BLaER1 treated with 17β-estradiol and CSF1 and Interleukin-3, amounts not matched to agents 10 nM and 100 nM (cell line): ENCODE data around the gene HDAC7.
A peak's percentile ranks its signal among the peaks of the same experiment; 100 is the strongest.

Experiments
- H3K27ac ChIP-seq, 11 experiments: shearing (Covaris generic); formaldehyde crosslinking; 2 replicates each; pipeline ENCODE4 v1.8.1; 2022
- H3K27me3 ChIP-seq, 11 experiments: shearing (Covaris generic); formaldehyde crosslinking; 2 replicates each; pipeline ENCODE4 v1.8.1; 2022
- H3K36me3 ChIP-seq, 11 experiments: shearing (Covaris generic); formaldehyde crosslinking; 2 replicates each; pipeline ENCODE4 v1.8.1; 2022
- H3K4me1 ChIP-seq, 10 experiments: shearing (Covaris generic); formaldehyde crosslinking; 2 replicates each; pipeline ENCODE4 v1.8.1; 2022
- H3K4me2 ChIP-seq, 11 experiments: shearing (Covaris generic); formaldehyde crosslinking; 2 replicates each; pipeline ENCODE4 v1.8.1; 2022
- H3K4me3 ChIP-seq, 10 experiments: shearing (Covaris generic); formaldehyde crosslinking; 2 replicates each; pipeline ENCODE4 v1.8.1; 2022
- H3K9ac ChIP-seq, 11 experiments: shearing (Covaris generic); formaldehyde crosslinking; 2 replicates each; pipeline ENCODE4 v1.8.1; 2022
- H3K9me3 ChIP-seq, 11 experiments: shearing (Covaris generic); formaldehyde crosslinking; replicated peaks in 1 of 11; 2 replicates each; pipeline ENCODE4 v1.8.1; 2022
- H4K20me1 ChIP-seq, 11 experiments: shearing (Covaris generic); formaldehyde crosslinking; 2 replicates each; pipeline ENCODE4 v1.8.1; 2022
- Cebpa-rat ChIP-seq, 11 experiments: shearing (Covaris generic); IDR thresholded peaks; 2 replicates each; pipeline ENCODE4 v1.8.1; 2022

HDAC7 gene

GRCh38 chr12:47808574-47809365 lies 10.9 kb downstream of the HDAC7 start:
- Histone ChIP-seq H3K4me1 (peaks cover 97 to 98% (median 98%) of the 10 kb centered on the region in 10 experiments), H3K27ac (peak overlapping the region; percentile 59 to 98 (median 96)), H3K4me2 (peak overlapping the region; percentile 90 to 100 (median 99)), H3K27me3 (no peaks in the 10 kb centered on the region), H4K20me1 (peaks cover 0 to 92% (median 81%) of the 10 kb centered on the region in 11 experiments; a peak in 19 of 22 replicates), H3K4me3 (peak overlapping the region in 9 of 10 experiments; percentile 3 to 57 (median 46); a peak in 16 of 20 replicates), H3K9me3 (no peaks in the 10 kb centered on the region), H3K36me3 (peaks cover 0 to 33% (median 26%) of the 10 kb centered on the region in 11 experiments; a peak in 15 of 22 replicates), H3K9ac (peak overlapping the region; percentile 75 to 91 (median 80))
- no peak for TF ChIP-seq Cebpa-rat (IDR thresholded peaks at IDR 0.05)

- Histone ChIP-seq H3K27me3 (no peaks in the 10 kb centered on the region), H3K4me1 (peaks cover 97 to 98% (median 98%) of the 10 kb centered on the region in 10 experiments), H3K36me3 (peaks cover 0 to 40% (median 29%) of the 10 kb centered on the region in 11 experiments; a peak in 15 of 22 replicates), H3K27ac (peak overlapping the region; percentile 59 to 98 (median 96); a peak in 21 of 22 replicates), H3K4me3 (peak overlapping the region in 9 of 10 experiments; percentile 3 to 57 (median 46); a peak in 15 of 20 replicates), H3K9ac (peak overlapping the region; percentile 75 to 91 (median 80)), H4K20me1 (peaks cover 0 to 93% (median 88%) of the 10 kb centered on the region in 11 experiments; a peak in 19 of 22 replicates), H3K9me3 (no peaks in the 10 kb centered on the region), H3K4me2 (peak overlapping the region; percentile 90 to 100 (median 99))
- no peak for TF ChIP-seq Cebpa-rat (IDR thresholded peaks at IDR 0.05)
These were observed 11.7 kb downstream of the HDAC7 start for GRCh38 chr12:47808050-47808449.

- peaks cover 100% of the 10 kb centered on the region in 10 experiments for H3K4me1 ChIP-seq
- H3K27ac ChIP-seq, result peak overlapping the region in 10 of 11 experiments; percentile 84 to 98 (median 96); a peak in 21 of 22 replicates
- peak overlapping the region in 5 of 10 experiments; percentile 33 to 57 (median 48); a peak in 6 of 20 replicates for H3K4me3 ChIP-seq
- H4K20me1 ChIP-seq, result peaks cover 0 to 98% (median 93%) of the 10 kb centered on the region in 11 experiments; a peak in 19 of 22 replicates
- no peaks in the 10 kb centered on the region for H3K9me3 ChIP-seq
- no peaks in the 10 kb centered on the region for H3K27me3 ChIP-seq
- peaks cover 0 to 45% (median 29%) of the 10 kb centered on the region in 11 experiments; a peak in 15 of 22 replicates for H3K36me3 ChIP-seq
- TF ChIP-seq Cebpa-rat (IDR thresholded peaks at IDR 0.05), result no peak
- peak overlapping the region; percentile 90 to 100 (median 99) for H3K4me2 ChIP-seq
- peak overlapping the region in 10 of 11 experiments; percentile 75 to 91 (median 80); a peak in 20 of 22 replicates for H3K9ac ChIP-seq
These were observed 12.4 kb downstream of the HDAC7 start for GRCh38 chr12:47807338-47807737.

- no peak for TF ChIP-seq Cebpa-rat (IDR thresholded peaks at IDR 0.05)
- Histone ChIP-seq H3K9ac (peak overlapping the region in 9 of 11 experiments; percentile 7 to 79 (median 40); a peak in 14 of 22 replicates), H3K4me1 (peaks cover 100% of the 10 kb centered on the region in 10 experiments), H3K4me3 (no peak overlapping the region), H3K27me3 (no peaks in the 10 kb centered on the region), H3K4me2 (peak overlapping the region; percentile 90 to 100 (median 99)), H3K36me3 (peaks cover 0 to 56% (median 36%) of the 10 kb centered on the region in 11 experiments; a peak in 16 of 22 replicates), H3K27ac (peak overlapping the region in 10 of 11 experiments; percentile 8 to 98 (median 40); a peak in 15 of 22 replicates), H3K9me3 (no peaks in the 10 kb centered on the region), H4K20me1 (peaks cover 0 to 99% (median 96%) of the 10 kb centered on the region in 11 experiments; a peak in 19 of 22 replicates)
These were observed 14.3 kb downstream of the HDAC7 start for GRCh38 chr12:47805417-47805816.

GRCh38 chr12:47804171-47804570 lies 15.5 kb downstream of the HDAC7 start:
- Histone ChIP-seq H3K9me3 (no peaks in the 10 kb centered on the region), H3K4me1 (peaks cover 100% of the 10 kb centered on the region in 10 experiments), H4K20me1 (peaks cover 4 to 100% (median 99%) of the 10 kb centered on the region in 11 experiments; a peak in 20 of 22 replicates), H3K27ac (peak overlapping the region in 5 of 11 experiments; percentile 8 to 80 (median 78); a peak in 8 of 22 replicates), H3K4me3 (0 out of 20 replicates have a peak overlapping the region, but pooled peaks of 1 of the 10 experiments have one; percentile 3), H3K9ac (peak overlapping the region in 7 of 11 experiments; percentile 12 to 79 (median 64); a peak in 9 of 22 replicates), H3K4me2 (peak overlapping the region; percentile 90 to 100 (median 99)), H3K36me3 (peaks cover 3 to 66% (median 44%) of the 10 kb centered on the region in 11 experiments; a peak in 19 of 22 replicates), H3K27me3 (no peaks in the 10 kb centered on the region)
- TF ChIP-seq Cebpa-rat (IDR thresholded peaks at IDR 0.05), result no peak

GRCh38 chr12:47803191-47803875 lies 16.4 kb downstream of the HDAC7 start:
- no peaks in the 10 kb centered on the region for H3K9me3 ChIP-seq
- H3K4me2 ChIP-seq, result peak overlapping the region; percentile 90 to 100 (median 99)
- no peaks in the 10 kb centered on the region for H3K27me3 ChIP-seq
- peak overlapping the region; percentile 62 to 80 (median 74) for H3K27ac ChIP-seq
- H4K20me1 ChIP-seq, result peaks cover 12 to 100% (median 100%) of the 10 kb centered on the region in 11 experiments; a peak in 20 of 22 replicates
- peak overlapping the region; percentile 56 to 76 (median 72); a peak in 21 of 22 replicates for H3K9ac ChIP-seq
- TF ChIP-seq Cebpa-rat (IDR thresholded peaks at IDR 0.05), result no peak
- peak overlapping the region; percentile 10 to 56 (median 29); a peak in 12 of 20 replicates for H3K4me3 ChIP-seq
- peaks cover 12 to 74% (median 53%) of the 10 kb centered on the region in 11 experiments for H3K36me3 ChIP-seq
- peaks cover 93 to 100% (median 97%) of the 10 kb centered on the region in 10 experiments for H3K4me1 ChIP-seq

- H3K27ac ChIP-seq, result peak overlapping the region; percentile 62 to 80 (median 74)
- H3K4me1 ChIP-seq, result peaks cover 83 to 90% (median 87%) of the 10 kb centered on the region in 10 experiments
- peaks cover 12 to 100% (median 100%) of the 10 kb centered on the region in 11 experiments; a peak in 20 of 22 replicates for H4K20me1 ChIP-seq
- H3K4me2 ChIP-seq, result peak overlapping the region; percentile 90 to 100 (median 99)
- H3K36me3 ChIP-seq, result peaks cover 22 to 84% (median 63%) of the 10 kb centered on the region in 11 experiments
- no peaks in the 10 kb centered on the region for H3K27me3 ChIP-seq
- no peaks in the 10 kb centered on the region for H3K9me3 ChIP-seq
- H3K4me3 ChIP-seq, result peak overlapping the region in 7 of 10 experiments; percentile 18 to 56 (median 38); a peak in 8 of 20 replicates
- H3K9ac ChIP-seq, result peak overlapping the region; percentile 56 to 76 (median 72); a peak in 21 of 22 replicates
- TF ChIP-seq Cebpa-rat (IDR thresholded peaks at IDR 0.05), result no peak
These were observed 17.4 kb downstream of the HDAC7 start for GRCh38 chr12:47802312-47802711.

GRCh38 chr12:47801904-47802246 lies 17.8 kb downstream of the HDAC7 start:
- peaks cover 12 to 100% (median 96%) of the 10 kb centered on the region in 11 experiments; a peak in 20 of 22 replicates for H4K20me1 ChIP-seq
- no peaks in the 10 kb centered on the region for H3K9me3 ChIP-seq
- peak overlapping the region; percentile 90 to 100 (median 99) for H3K4me2 ChIP-seq
- H3K4me3 ChIP-seq, result peak overlapping the region in 2 of 10 experiments; percentile 18 to 41; a peak in 4 of 20 replicates
- peaks cover 79 to 86% (median 82%) of the 10 kb centered on the region in 10 experiments for H3K4me1 ChIP-seq
- H3K27me3 ChIP-seq, result no peaks in the 10 kb centered on the region
- TF ChIP-seq Cebpa-rat (IDR thresholded peaks at IDR 0.05), result no peak
- peaks cover 24 to 89% (median 66%) of the 10 kb centered on the region in 11 experiments for H3K36me3 ChIP-seq
- peak overlapping the region; percentile 56 to 76 (median 72); a peak in 20 of 22 replicates for H3K9ac ChIP-seq
- H3K27ac ChIP-seq, result peak overlapping the region; percentile 62 to 80 (median 74); a peak in 20 of 22 replicates
